Fibroblast of mammary gland (primary cell): Measurements from ENCODE around the gene RPL35.

ENCODE experiments used
- DNase-seq: peaks from one replicate; pipeline ENCODE4 v3.0.0-alpha.2; 2010; ENCODE audit warnings: low read depth
- H3K4me3 ChIP-seq: 2 replicates; pipeline ENCODE4 v1.5.1; 2011; ENCODE audit warnings: low read depth, mild to moderate bottlenecking, low read length, moderate library complexity; ENCODE audit not compliant: control insufficient read depth
- CTCF ChIP-seq: conservative IDR thresholded peaks from 2 replicates; pipeline ENCODE4 v1.5.1; 2011; ENCODE audit warnings: low read depth, low read length, inconsistent platforms; ENCODE audit not compliant: control insufficient read depth, insufficient read depth

RPL35 gene

GRCh38 chr9:124861342-124862229 is at the start of gene RPL35, which contains the start of gene ARPC5L:
Gene RPL35, minus strand, starts transcription at chr9:124861957. Its CDS starts 45 bp downstream, at chr9:124861912.
Gene ARPC5L, plus strand, starts transcription at chr9:124862130. Its CDS starts 7,161 bp downstream, at chr9:124869291.
- H3K4me3 ChIP-seq, result peak within 1 kb of the TSS; percentile 98
- peak; percentile 86 for DNase-seq
- TF ChIP-seq CTCF, result no peak

GRCh38 chr9:124908098-124908497 is 46.3 kb upstream of the RPL35 start:
- H3K4me3 ChIP-seq, result no peak overlapping the region
- no peak for TF ChIP-seq CTCF
- no peak for DNase-seq

- DNase-seq, result no peak
- TF ChIP-seq CTCF, result no peak
- H3K4me3 ChIP-seq, result no peak overlapping the region
Observed at GRCh38 chr9:124906966-124907365, 45.2 kb upstream of the RPL35 start.

GRCh38 chr9:124899845-124900244 is 38.1 kb upstream of the RPL35 start:
- DNase-seq, result no peak
- no peak overlapping the region for H3K4me3 ChIP-seq
- TF ChIP-seq CTCF, result no peak

GRCh38 chr9:124897570-124898460 is 36.1 kb upstream of the RPL35 start:
- H3K4me3 ChIP-seq, result no peak overlapping the region
- TF ChIP-seq CTCF, result no peak
- no peak for DNase-seq

GRCh38 chr9:124894741-124895170 is 33.0 kb upstream of the RPL35 start:
- peak; percentile 64 for DNase-seq
- peak; percentile 68 for TF ChIP-seq CTCF

More at GRCh38 chr9:124894741-124895170, 33.0 kb upstream of the RPL35 start:
- H3K4me3 ChIP-seq, result no peak overlapping the region
